HEK293 (cell line): ENCODE measurements around the gene ZBTB48.

Experiments used
- RBAK ChIP-seq: fragments of 450-650 bp; formaldehyde crosslinking; IDR thresholded peaks from 2 replicates; pipeline ENCODE4 v1.5.1; 2016; ENCODE audit warnings: missing biosample characterization, missing genetic modification characterization
- ZFP3 ChIP-seq: fragments of 450-650 bp; formaldehyde crosslinking; IDR thresholded peaks from 2 replicates; pipeline ENCODE4 v1.5.1; 2016; ENCODE audit warnings: low read depth, missing biosample characterization, missing genetic modification characterization
- ZFP37 ChIP-seq: fragments of 450-650 bp; formaldehyde crosslinking; IDR thresholded peaks from 2 replicates; pipeline ENCODE4 v1.5.1; 2016; ENCODE audit warnings: missing biosample characterization, missing genetic modification characterization
- ZNF146 ChIP-seq: fragments of 450-650 bp; formaldehyde crosslinking; IDR thresholded peaks from 2 replicates; pipeline ENCODE4 v1.5.1; 2016; ENCODE audit warnings: missing biosample characterization, missing genetic modification characterization
- ZNF24 ChIP-seq: fragments of 450-650 bp; formaldehyde crosslinking; IDR thresholded peaks from 2 replicates; pipeline ENCODE4 v1.5.1; 2016; ENCODE audit warnings: missing biosample characterization, missing genetic modification characterization
- ZNF274 ChIP-seq, 2 experiments: fragments of 200-500 bp in 1 of 2; fragments of 450-650 bp in 1 of 2; sonication (Bioruptor generic) in 1 of 2; formaldehyde crosslinking in 1 of 2; IDR thresholded peaks; 2 replicates each; pipeline versions ENCODE4 v1.5.1 to v1.6.1; 2014 to 2016; ENCODE audit warnings: borderline replicate concordance in 1 of 2, inconsistent platforms in 1 of 2, low read length in 1 of 2, missing biosample characterization in 1 of 2, missing genetic modification characterization in 1 of 2
- ZNF48 ChIP-seq: fragments of 450-650 bp; formaldehyde crosslinking; IDR thresholded peaks from 2 replicates; pipeline ENCODE4 v1.5.1; 2016; ENCODE audit warnings: missing biosample characterization, missing genetic modification characterization
- ZNF701 ChIP-seq: fragments of 450-650 bp; formaldehyde crosslinking; IDR thresholded peaks from 2 replicates; pipeline ENCODE4 v1.5.1; 2016; ENCODE audit warnings: missing biosample characterization, missing genetic modification characterization
- TF ChIP-seq, protein P1 (sequence below): fragments of 450-650 bp; formaldehyde crosslinking; IDR thresholded peaks from 2 replicates; pipeline ENCODE4 v1.5.1; 2016; ENCODE audit warnings: missing biosample characterization, missing genetic modification characterization
- TF ChIP-seq, protein P2 (sequence below): fragments of 450-650 bp; formaldehyde crosslinking; IDR thresholded peaks from 2 replicates; pipeline ENCODE4 v1.5.1; 2017; ENCODE audit warnings: missing biosample characterization, missing genetic modification characterization
- TF ChIP-seq, protein P3 (sequence below): fragments of 450-650 bp; formaldehyde crosslinking; IDR thresholded peaks from 2 replicates; pipeline ENCODE4 v1.5.1; 2016; ENCODE audit warnings: missing biosample characterization, missing genetic modification characterization
- TF ChIP-seq, protein P4 (sequence below): fragments of 450-650 bp; formaldehyde crosslinking; IDR thresholded peaks from 2 replicates; pipeline ENCODE4 v1.5.1; 2016; ENCODE audit warnings: missing biosample characterization, missing genetic modification characterization
- TF ChIP-seq, protein P5 (sequence below): fragments of 450-650 bp; formaldehyde crosslinking; IDR thresholded peaks from 2 replicates; pipeline ENCODE4 v1.5.1; 2016; ENCODE audit warnings: missing biosample characterization, missing genetic modification characterization

DNA sequence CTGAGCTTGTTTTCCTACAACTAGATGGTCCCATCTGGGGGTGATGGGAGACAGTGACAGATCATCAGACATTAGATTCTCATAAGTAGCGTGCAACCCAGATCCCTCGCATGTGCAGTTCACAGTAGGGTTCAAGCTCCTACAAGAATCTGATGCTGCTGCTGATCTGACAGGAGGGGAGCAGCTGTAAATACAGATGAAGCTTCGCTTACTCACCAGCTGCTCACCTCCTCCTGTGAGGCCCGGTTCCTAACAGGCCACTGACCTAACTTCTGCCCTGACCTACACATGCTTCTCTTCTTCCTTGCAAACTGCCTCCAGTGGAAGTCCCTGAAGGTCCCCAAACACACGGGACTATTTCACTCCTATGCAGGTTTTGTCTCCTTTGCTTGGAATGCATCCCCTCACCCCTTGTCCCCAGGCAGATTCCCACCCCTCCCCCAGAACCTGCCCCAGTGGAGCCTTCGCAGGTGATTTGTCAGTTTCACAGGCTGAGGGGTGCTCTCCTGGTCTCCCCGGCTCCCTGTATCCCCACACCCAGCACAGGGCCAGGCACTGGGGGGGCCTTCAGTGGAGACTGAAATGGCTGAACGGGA lies 5.7 kb upstream of the ZBTB48 start:
- TF ChIP-seq, protein P1, sequence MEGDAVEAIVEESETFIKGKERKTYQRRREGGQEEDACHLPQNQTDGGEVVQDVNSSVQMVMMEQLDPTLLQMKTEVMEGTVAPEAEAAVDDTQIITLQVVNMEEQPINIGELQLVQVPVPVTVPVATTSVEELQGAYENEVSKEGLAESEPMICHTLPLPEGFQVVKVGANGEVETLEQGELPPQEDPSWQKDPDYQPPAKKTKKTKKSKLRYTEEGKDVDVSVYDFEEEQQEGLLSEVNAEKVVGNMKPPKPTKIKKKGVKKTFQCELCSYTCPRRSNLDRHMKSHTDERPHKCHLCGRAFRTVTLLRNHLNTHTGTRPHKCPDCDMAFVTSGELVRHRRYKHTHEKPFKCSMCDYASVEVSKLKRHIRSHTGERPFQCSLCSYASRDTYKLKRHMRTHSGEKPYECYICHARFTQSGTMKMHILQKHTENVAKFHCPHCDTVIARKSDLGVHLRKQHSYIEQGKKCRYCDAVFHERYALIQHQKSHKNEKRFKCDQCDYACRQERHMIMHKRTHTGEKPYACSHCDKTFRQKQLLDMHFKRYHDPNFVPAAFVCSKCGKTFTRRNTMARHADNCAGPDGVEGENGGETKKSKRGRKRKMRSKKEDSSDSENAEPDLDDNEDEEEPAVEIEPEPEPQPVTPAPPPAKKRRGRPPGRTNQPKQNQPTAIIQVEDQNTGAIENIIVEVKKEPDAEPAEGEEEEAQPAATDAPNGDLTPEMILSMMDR (tag by site-specific recombination): no peak
- TF ChIP-seq, protein P2, sequence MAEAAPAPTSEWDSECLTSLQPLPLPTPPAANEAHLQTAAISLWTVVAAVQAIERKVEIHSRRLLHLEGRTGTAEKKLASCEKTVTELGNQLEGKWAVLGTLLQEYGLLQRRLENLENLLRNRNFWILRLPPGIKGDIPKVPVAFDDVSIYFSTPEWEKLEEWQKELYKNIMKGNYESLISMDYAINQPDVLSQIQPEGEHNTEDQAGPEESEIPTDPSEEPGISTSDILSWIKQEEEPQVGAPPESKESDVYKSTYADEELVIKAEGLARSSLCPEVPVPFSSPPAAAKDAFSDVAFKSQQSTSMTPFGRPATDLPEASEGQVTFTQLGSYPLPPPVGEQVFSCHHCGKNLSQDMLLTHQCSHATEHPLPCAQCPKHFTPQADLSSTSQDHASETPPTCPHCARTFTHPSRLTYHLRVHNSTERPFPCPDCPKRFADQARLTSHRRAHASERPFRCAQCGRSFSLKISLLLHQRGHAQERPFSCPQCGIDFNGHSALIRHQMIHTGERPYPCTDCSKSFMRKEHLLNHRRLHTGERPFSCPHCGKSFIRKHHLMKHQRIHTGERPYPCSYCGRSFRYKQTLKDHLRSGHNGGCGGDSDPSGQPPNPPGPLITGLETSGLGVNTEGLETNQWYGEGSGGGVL: no peak
- TF ChIP-seq, protein P3, sequence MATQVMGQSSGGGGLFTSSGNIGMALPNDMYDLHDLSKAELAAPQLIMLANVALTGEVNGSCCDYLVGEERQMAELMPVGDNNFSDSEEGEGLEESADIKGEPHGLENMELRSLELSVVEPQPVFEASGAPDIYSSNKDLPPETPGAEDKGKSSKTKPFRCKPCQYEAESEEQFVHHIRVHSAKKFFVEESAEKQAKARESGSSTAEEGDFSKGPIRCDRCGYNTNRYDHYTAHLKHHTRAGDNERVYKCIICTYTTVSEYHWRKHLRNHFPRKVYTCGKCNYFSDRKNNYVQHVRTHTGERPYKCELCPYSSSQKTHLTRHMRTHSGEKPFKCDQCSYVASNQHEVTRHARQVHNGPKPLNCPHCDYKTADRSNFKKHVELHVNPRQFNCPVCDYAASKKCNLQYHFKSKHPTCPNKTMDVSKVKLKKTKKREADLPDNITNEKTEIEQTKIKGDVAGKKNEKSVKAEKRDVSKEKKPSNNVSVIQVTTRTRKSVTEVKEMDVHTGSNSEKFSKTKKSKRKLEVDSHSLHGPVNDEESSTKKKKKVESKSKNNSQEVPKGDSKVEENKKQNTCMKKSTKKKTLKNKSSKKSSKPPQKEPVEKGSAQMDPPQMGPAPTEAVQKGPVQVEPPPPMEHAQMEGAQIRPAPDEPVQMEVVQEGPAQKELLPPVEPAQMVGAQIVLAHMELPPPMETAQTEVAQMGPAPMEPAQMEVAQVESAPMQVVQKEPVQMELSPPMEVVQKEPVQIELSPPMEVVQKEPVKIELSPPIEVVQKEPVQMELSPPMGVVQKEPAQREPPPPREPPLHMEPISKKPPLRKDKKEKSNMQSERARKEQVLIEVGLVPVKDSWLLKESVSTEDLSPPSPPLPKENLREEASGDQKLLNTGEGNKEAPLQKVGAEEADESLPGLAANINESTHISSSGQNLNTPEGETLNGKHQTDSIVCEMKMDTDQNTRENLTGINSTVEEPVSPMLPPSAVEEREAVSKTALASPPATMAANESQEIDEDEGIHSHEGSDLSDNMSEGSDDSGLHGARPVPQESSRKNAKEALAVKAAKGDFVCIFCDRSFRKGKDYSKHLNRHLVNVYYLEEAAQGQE (tag by site-specific recombination): no peak
- no peak for TF ChIP-seq RBAK (tag by site-specific recombination)
- no peak for TF ChIP-seq ZNF48 (tag by site-specific recombination)
- no peak for TF ChIP-seq ZNF274 (IDR thresholded peaks at IDR 0.05; ENCODE audit: low read length)
- TF ChIP-seq ZNF274 (tag by site-specific recombination; IDR thresholded peaks at IDR 0.05; ENCODE audit: borderline replicate concordance): no peak
- no peak for TF ChIP-seq ZFP37 (tag by site-specific recombination)
- no peak for TF ChIP-seq ZNF701 (tag by site-specific recombination)
- TF ChIP-seq, protein P4, sequence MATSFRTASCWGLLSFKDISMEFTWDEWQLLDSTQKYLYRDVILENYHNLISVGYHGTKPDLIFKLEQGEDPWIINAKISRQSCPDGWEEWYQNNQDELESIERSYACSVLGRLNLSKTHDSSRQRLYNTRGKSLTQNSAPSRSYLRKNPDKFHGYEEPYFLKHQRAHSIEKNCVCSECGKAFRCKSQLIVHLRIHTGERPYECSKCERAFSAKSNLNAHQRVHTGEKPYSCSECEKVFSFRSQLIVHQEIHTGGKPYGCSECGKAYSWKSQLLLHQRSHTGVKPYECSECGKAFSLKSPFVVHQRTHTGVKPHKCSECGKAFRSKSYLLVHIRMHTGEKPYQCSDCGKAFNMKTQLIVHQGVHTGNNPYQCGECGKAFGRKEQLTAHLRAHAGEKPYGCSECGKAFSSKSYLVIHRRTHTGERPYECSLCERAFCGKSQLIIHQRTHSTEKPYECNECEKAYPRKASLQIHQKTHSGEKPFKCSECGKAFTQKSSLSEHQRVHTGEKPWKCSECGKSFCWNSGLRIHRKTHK: no peak
- TF ChIP-seq, protein P5, sequence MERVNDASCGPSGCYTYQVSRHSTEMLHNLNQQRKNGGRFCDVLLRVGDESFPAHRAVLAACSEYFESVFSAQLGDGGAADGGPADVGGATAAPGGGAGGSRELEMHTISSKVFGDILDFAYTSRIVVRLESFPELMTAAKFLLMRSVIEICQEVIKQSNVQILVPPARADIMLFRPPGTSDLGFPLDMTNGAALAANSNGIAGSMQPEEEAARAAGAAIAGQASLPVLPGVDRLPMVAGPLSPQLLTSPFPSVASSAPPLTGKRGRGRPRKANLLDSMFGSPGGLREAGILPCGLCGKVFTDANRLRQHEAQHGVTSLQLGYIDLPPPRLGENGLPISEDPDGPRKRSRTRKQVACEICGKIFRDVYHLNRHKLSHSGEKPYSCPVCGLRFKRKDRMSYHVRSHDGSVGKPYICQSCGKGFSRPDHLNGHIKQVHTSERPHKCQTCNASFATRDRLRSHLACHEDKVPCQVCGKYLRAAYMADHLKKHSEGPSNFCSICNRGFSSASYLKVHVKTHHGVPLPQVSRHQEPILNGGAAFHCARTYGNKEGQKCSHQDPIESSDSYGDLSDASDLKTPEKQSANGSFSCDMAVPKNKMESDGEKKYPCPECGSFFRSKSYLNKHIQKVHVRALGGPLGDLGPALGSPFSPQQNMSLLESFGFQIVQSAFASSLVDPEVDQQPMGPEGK (tag by site-specific recombination): no peak
- no peak for TF ChIP-seq ZNF24 (tag by site-specific recombination)
- TF ChIP-seq ZNF146 (tag by site-specific recombination): no peak
- no peak for TF ChIP-seq ZFP3 (tag by site-specific recombination)
